Transverse colon (tissue), 4 donors: Measurements from ENCODE around the gene LILRA1. TPM values are rescaled to one million over a fixed set of nuclear protein-coding genes. Genes with fewer than 3 reads are reported as not detected.

Experiments used
- DNase-seq: peaks from one replicate; pipeline ENCODE4 v3.0.0-alpha.2; 2019
- H3K27ac ChIP-seq, 4 donors: fragments of 200-600 bp; sonication (generic); 2 replicates each; pipeline ENCODE4 v1.5.1; 2016 to 2018; ENCODE audit warnings: inconsistent platforms in 4 of 4
- H3K27me3 ChIP-seq: fragments of 200-600 bp; sonication (generic); 2 replicates; pipeline ENCODE4 v1.5.1; 2017; ENCODE audit warnings: inconsistent platforms
- H3K36me3 ChIP-seq, 4 donors: fragments of 200-600 bp; sonication (generic); 2 replicates each; pipeline ENCODE4 v1.5.1; 2017 to 2019; ENCODE audit warnings: inconsistent platforms in 4 of 4
- H3K4me1 ChIP-seq, 4 donors: fragments of 200-600 bp; sonication (generic); 2 replicates each; pipeline ENCODE4 v1.5.1; 2017 to 2020; ENCODE audit warnings: inconsistent platforms in 4 of 4
- H3K4me3 ChIP-seq, 4 donors: fragments of 200-600 bp; sonication (generic); 1 replicate in 1 of 4; 2 replicates in 3 of 4; pipeline versions ENCODE4 v1.5.1 to v1.6.1; 2017 to 2019; ENCODE audit warnings: inconsistent platforms in 4 of 4
- H3K9me3 ChIP-seq, 2 donors: fragments of 200-600 bp; sonication (generic); 2 replicates each; pipeline ENCODE4 v1.5.1; 2017 to 2019; ENCODE audit warnings: inconsistent platforms in 2 of 2
- EP300 ChIP-seq: sonication (generic); formaldehyde crosslinking; IDR thresholded peaks from one replicate; pipeline ENCODE4 v1.6.1; 2017; ENCODE audit warnings: antibody characterized with exemption, low read depth
- POLR2A ChIP-seq: fragments of 450-650 bp; IDR thresholded peaks from one replicate; pipeline ENCODE4 v1.6.1; 2016; ENCODE audit warnings: antibody characterized with exemption, mild to moderate bottlenecking, moderate library complexity
- POLR2AphosphoS5 ChIP-seq, 3 donors: sonication (generic); formaldehyde crosslinking; IDR thresholded peaks; one replicate each; pipeline ENCODE4 v1.6.1; 2016; ENCODE audit warnings: antibody characterized with exemption in 3 of 3
- WGBS, 2 donors: methylation state at CpG; one replicate each; pipeline ENCODE4 v1.1.5; 2018; ENCODE audit warnings: low coverage in 1 of 2; 5-methylcytosine and 5-hydroxymethylcytosine counted together
- in situ Hi-C, 4 donors: fragments of 200-750 bp; cut with MboI; loops; one replicate each; pipeline versions ENCODE4 v1.15.0 to v1.15.1; 2017; ENCODE audit warnings: low sequenced_read_pairs in 3 of 4, low pct_ligation_motif_present in 1 of 4, low pct_unique_long_range_greater_than_20kb in 1 of 4
- intact Hi-C: fragments of 100-400 bp; cut with DNase I; formaldehyde crosslinking; loops from one replicate; pipeline ENCODE4 v1.15.1; 2023; ENCODE audit warnings: low total_unique reads
- total RNA-seq, 4 donors: library from RNA; depleted of rRNA; stranded (reverse); fragments of >200 nt; gene quantifications; one replicate each; pipeline ENCODE4 v1.1.0, GENCODE V29; 2016
- TF ChIP-seq, protein P1 (sequence below), 5 experiments: fragments of 200-600 bp in 3 of 5; fragments of 450-650 bp in 2 of 5; sonication (generic) in 3 of 5; IDR thresholded peaks; 1 replicate in 2 of 5; 2 replicates in 3 of 5; pipeline ENCODE4 v1.5.1; 2016 to 2017; ENCODE audit warnings: antibody characterized with exemption in 5 of 5, inconsistent platforms in 3 of 5, mild to moderate bottlenecking in 2 of 5, moderate library complexity in 1 of 5

Gene LILRA1
- total RNA-seq, 4 donors from 2014 or later, result 0.16 to 4.5 (median 0.27) TPM; not detected in 1

- no peak for TF ChIP-seq POLR2A
- no peak for TF ChIP-seq POLR2AphosphoS5 (IDR thresholded peaks at IDR 0.05)
- TF ChIP-seq EP300, result no peak
- TF ChIP-seq, protein P1, sequence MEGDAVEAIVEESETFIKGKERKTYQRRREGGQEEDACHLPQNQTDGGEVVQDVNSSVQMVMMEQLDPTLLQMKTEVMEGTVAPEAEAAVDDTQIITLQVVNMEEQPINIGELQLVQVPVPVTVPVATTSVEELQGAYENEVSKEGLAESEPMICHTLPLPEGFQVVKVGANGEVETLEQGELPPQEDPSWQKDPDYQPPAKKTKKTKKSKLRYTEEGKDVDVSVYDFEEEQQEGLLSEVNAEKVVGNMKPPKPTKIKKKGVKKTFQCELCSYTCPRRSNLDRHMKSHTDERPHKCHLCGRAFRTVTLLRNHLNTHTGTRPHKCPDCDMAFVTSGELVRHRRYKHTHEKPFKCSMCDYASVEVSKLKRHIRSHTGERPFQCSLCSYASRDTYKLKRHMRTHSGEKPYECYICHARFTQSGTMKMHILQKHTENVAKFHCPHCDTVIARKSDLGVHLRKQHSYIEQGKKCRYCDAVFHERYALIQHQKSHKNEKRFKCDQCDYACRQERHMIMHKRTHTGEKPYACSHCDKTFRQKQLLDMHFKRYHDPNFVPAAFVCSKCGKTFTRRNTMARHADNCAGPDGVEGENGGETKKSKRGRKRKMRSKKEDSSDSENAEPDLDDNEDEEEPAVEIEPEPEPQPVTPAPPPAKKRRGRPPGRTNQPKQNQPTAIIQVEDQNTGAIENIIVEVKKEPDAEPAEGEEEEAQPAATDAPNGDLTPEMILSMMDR (IDR thresholded peaks at IDR 0.05), result no peak
- no peak overlapping the region for H3K4me3 ChIP-seq
- peaks cover 3 to 7% of the 10 kb centered on the region in 2 donors for H3K9me3 ChIP-seq
- no peaks in the 10 kb centered on the region for H3K36me3 ChIP-seq
- WGBS, 2 donors, result 73 to 78% methylated on average over 9 to 16 of the region's 16 CpGs
- in situ Hi-C loops, result no loop called here
- no peak for DNase-seq
- no peaks in the 10 kb centered on the region for H3K27me3 ChIP-seq
- no peaks in the 10 kb centered on the region for H3K4me1 ChIP-seq
- intact Hi-C loops, result no loop called here
- H3K27ac ChIP-seq, result no peak overlapping the region
These were observed 13.7 kb downstream of the LILRA1 start for GRCh38 chr19:54606891-54607784.

DNA sequence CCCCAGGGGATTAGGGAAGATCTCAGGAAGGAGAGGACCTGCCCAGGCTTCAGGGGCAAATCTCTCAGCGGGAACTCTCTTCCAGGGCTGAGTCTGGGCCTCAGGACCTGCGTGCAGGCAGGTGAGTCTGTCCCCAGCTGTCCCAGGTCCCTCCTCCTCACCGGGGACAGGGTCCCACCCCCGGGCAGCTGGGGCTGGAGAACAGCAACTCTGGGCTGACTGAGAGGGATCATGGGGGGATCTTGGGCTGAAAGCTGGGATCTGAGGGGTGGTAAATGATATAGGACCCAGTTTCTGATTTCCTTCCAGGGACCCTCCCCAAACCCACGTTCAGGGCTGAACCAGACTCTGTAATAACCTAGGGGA, 14.3 kb downstream of the LILRA1 start:
- intact Hi-C loops, result no loop called here
- in situ Hi-C loops, result no loop called here
- Histone ChIP-seq H3K27ac (no peak overlapping the region), H3K4me3 (no peak overlapping the region), H3K4me1 (no peaks in the 10 kb centered on the region), H3K36me3 (no peaks in the 10 kb centered on the region), H3K9me3 (peaks cover 3 to 7% of the 10 kb centered on the region in 2 donors), H3K27me3 (no peaks in the 10 kb centered on the region)
- WGBS, 2 donors, result 78% methylated on average over 4 of the region's 5 CpGs; no CpG with 5 or more reads in 1 of the 2 donors
- DNase-seq, result no peak
- TF ChIP-seq, protein P1 (IDR thresholded peaks at IDR 0.05), result no peak
- TF ChIP-seq POLR2AphosphoS5 (IDR thresholded peaks at IDR 0.05) (no peak), POLR2A (no peak), EP300 (no peak)

- Histone ChIP-seq H3K4me3 (no peak overlapping the region), H3K27ac (no peak overlapping the region), H3K27me3 (no peaks in the 10 kb centered on the region), H3K36me3 (no peaks in the 10 kb centered on the region), H3K9me3 (peaks cover 3 to 7% of the 10 kb centered on the region in 2 donors), H3K4me1 (no peaks in the 10 kb centered on the region)
- TF ChIP-seq POLR2A, result no peak
- no peak for TF ChIP-seq POLR2AphosphoS5 (IDR thresholded peaks at IDR 0.05)
- TF ChIP-seq, protein P1 (IDR thresholded peaks at IDR 0.05), result no peak
- no peak for TF ChIP-seq EP300
- intact Hi-C loops, result no loop called here
- in situ Hi-C loops, result no loop called here
- 81% methylated on average over 7 of the region's 7 CpGs; no CpG with 5 or more reads in 1 of the 2 donors for WGBS, 2 donors
- no peak for DNase-seq
These were observed 14.8 kb downstream of the LILRA1 start for GRCh38 chr19:54608205-54608604.

GRCh38 chr19:54608792-54609191, 15.4 kb downstream of the LILRA1 start:
- no peak for TF ChIP-seq EP300
- peaks cover 3 to 7% of the 10 kb centered on the region in 2 donors for H3K9me3 ChIP-seq
- no peak for DNase-seq
- H3K27me3 ChIP-seq, result no peaks in the 10 kb centered on the region
- in situ Hi-C loops (no loop called here), intact Hi-C loops (no loop called here)
- no peaks in the 10 kb centered on the region for H3K36me3 ChIP-seq
- WGBS, 2 donors, result 81% methylated on average over 15 of the region's 15 CpGs; no CpG with 5 or more reads in 1 of the 2 donors
- no peak overlapping the region for H3K4me3 ChIP-seq
- H3K4me1 ChIP-seq, result no peaks in the 10 kb centered on the region
- no peak overlapping the region for H3K27ac ChIP-seq
